NCI-H1694 treated with DMSO at 0.1 percent for 48 hours (cell line): Measurements from ENCODE around the gene SCAPER.

Experiments used
- DNase-seq: peaks from one replicate; lab custom pipeline; 2025; lab: John Stamatoyannopoulos, UW

SCAPER gene

GRCh38 chr15:76674883-76675282 lies 230.3 kb downstream of the SCAPER start:
- no peak for DNase-seq

GRCh38 chr15:76669521-76670207 lies 235.5 kb downstream of the SCAPER start:
- DNase-seq, result no peak

GRCh38 chr15:76668900-76669299 lies 236.2 kb downstream of the SCAPER start:
- no peak for DNase-seq

GRCh38 chr15:76667943-76668715 lies 237.0 kb downstream of the SCAPER start:
- no peak for DNase-seq

- no peak for DNase-seq
These were observed 240.2 kb downstream of the SCAPER start for GRCh38 chr15:76664895-76665294.

- no peak for DNase-seq
These were observed 240.7 kb downstream of the SCAPER start for GRCh38 chr15:76664411-76664810.

GRCh38 chr15:76663529-76663928 lies 241.6 kb downstream of the SCAPER start:
- DNase-seq, result no peak

GRCh38 chr15:76648732-76649444 lies 256.3 kb downstream of the SCAPER start:
- DNase-seq, result no peak

- no peak for DNase-seq
These were observed 257.5 kb downstream of the SCAPER start for GRCh38 chr15:76647612-76648011.

GRCh38 chr15:76644646-76645045 lies 260.5 kb downstream of the SCAPER start:
- no peak for DNase-seq

- no peak for DNase-seq
These were observed 262.5 kb downstream of the SCAPER start for GRCh38 chr15:76642671-76643070.

GRCh38 chr15:76637166-76637565 lies 268.0 kb downstream of the SCAPER start:
- no peak for DNase-seq

- no peak for DNase-seq
These were observed 269.1 kb downstream of the SCAPER start for GRCh38 chr15:76636059-76636458.

- no peak for DNase-seq
These were observed 278.5 kb downstream of the SCAPER start for GRCh38 chr15:76626611-76627010.

- no peak for DNase-seq
These were observed 279.9 kb downstream of the SCAPER start for GRCh38 chr15:76625267-76625666.

- no peak for DNase-seq
These were observed 290.4 kb downstream of the SCAPER start for GRCh38 chr15:76614725-76615124.

GRCh38 chr15:76588811-76589747 lies 316.1 kb downstream of the SCAPER start:
- DNase-seq, result no peak

- DNase-seq, result no peak
These were observed 319.6 kb downstream of the SCAPER start for GRCh38 chr15:76585576-76585897.

GRCh38 chr15:76584868-76585575 lies 320.1 kb downstream of the SCAPER start:
- no peak for DNase-seq

GRCh38 chr15:76582550-76582949 lies 322.6 kb downstream of the SCAPER start:
- no peak for DNase-seq

- no peak for DNase-seq
These were observed 327.1 kb downstream of the SCAPER start for GRCh38 chr15:76577879-76578512.
